Measurements from ENCODE around the gene BDH1. TPM values are rescaled to one million over a fixed set of nuclear protein-coding genes. Genes with fewer than 3 reads are reported as not detected.

BDH1 gene
- total and polyA plus RNA-seq, 2 of the 13 experiments (the other 11 are each of a cell fraction or from before 2014, with no cell fraction given): 21.2 to 71.9 TPM

- no TSS peak for BruUV-seq (replicated peaks)
- WGBS (ENCODE audit: low lambda C conversion rate): 59% methylated on average over 5 of the region's 5 CpGs
- POLR2A ChIA-PET: no interaction called here
- no peak overlapping the region for H3K27ac ChIP-seq (ENCODE audit: extremely low read length, insufficient read depth, low read length)
- H2AFZ ChIP-seq (ENCODE audit: low read length): no peak overlapping the region
- no peaks in the 10 kb centered on the region for H3K9me3 ChIP-seq (ENCODE audit: low read length)
- no peak for FAIRE-seq
- no peak overlapping the region for H3K9ac ChIP-seq (ENCODE audit: insufficient read depth, low read depth, low read length)
- no peaks in the 10 kb centered on the region for H4K20me1 ChIP-seq (ENCODE audit: insufficient read depth, low read length)
- H3K4me3 ChIP-seq (replicated peaks in 1 of 3; ENCODE audit: insufficient read depth in 1 of 3, low read depth in 2 of 3, low read length in 3 of 3): no peak overlapping the region
- in situ Hi-C loops (cut with HindIII; ENCODE audit: extremely low pct_ligation_motif_present, low pct_unique_long_range_greater_than_20kb) (no loop called here), intact Hi-C loops (cut with micrococcal nuclease; ENCODE audit: unreplicated experiment) (no loop called here)
- CTCF ChIA-PET (ENCODE audit: low intra/inter-chr PET ratio, low total read pairs): no interaction called here
- no peaks in the 10 kb centered on the region for H3K27me3 ChIP-seq (ENCODE audit: control insufficient read depth in 1 of 2, insufficient read depth in 2 of 2, low read length in 2 of 2)
- no peaks in the 10 kb centered on the region for H3K79me2 ChIP-seq (ENCODE audit: insufficient read depth, low read length)
- no peaks in the 10 kb centered on the region for H3K36me3 ChIP-seq (replicated peaks in 1 of 2; ENCODE audit: control insufficient read depth in 1 of 2, insufficient read depth in 2 of 2, low read length in 2 of 2)
- no peak for DNase-seq (ENCODE audit: low spot score)
- H3K4me2 ChIP-seq (ENCODE audit: low read depth, low read length): no peak overlapping the region
- no peak for ATAC-seq
- H3K4me1 ChIP-seq (ENCODE audit: insufficient read depth, low read length): peaks cover 44% of the 10 kb centered on the region
- TF ChIP-seq RBM39 (IDR thresholded peaks at IDR 0.05; ENCODE audit: low read depth, low read length, poor library complexity, severe bottlenecking): no peak
- no peak for TF ChIP-seq FUBP1 (CRISPR knock-in tag; IDR thresholded peaks at IDR 0.05; ENCODE audit: borderline replicate concordance)
- no peak for TF ChIP-seq ZNF850 (CRISPR knock-in tag; conservative IDR thresholded peaks at IDR 0.05)
- no peak for TF ChIP-seq ZSCAN12 (CRISPR knock-in tag; IDR thresholded peaks at IDR 0.05)
- no peak for TF ChIP-seq MXI1 (IDR thresholded peaks at IDR 0.05; ENCODE audit: borderline replicate concordance, low read depth, low read length)
- no peak for TF ChIP-seq SIN3B (IDR thresholded peaks at IDR 0.05; ENCODE audit: low read length)
Observed at GRCh38 chr3:197475997-197476525, 79.7 kb downstream of the BDH1 start.

GRCh38 chr3:197475514-197475913, 80.3 kb downstream of the BDH1 start:
- Histone ChIP-seq H3K27ac (ENCODE audit: extremely low read length, insufficient read depth, low read length) (no peak overlapping the region), H3K4me2 (ENCODE audit: low read depth, low read length) (no peak overlapping the region), H3K36me3 (replicated peaks in 1 of 2; ENCODE audit: control insufficient read depth in 1 of 2, insufficient read depth in 2 of 2, low read length in 2 of 2) (no peaks in the 10 kb centered on the region), H3K79me2 (ENCODE audit: insufficient read depth, low read length) (no peaks in the 10 kb centered on the region), H3K4me3 (replicated peaks in 1 of 3; ENCODE audit: insufficient read depth in 1 of 3, low read depth in 2 of 3, low read length in 3 of 3) (no peak overlapping the region), H4K20me1 (ENCODE audit: insufficient read depth, low read length) (no peaks in the 10 kb centered on the region), H3K27me3 (ENCODE audit: control insufficient read depth in 1 of 2, insufficient read depth in 2 of 2, low read length in 2 of 2) (no peaks in the 10 kb centered on the region), H2AFZ (ENCODE audit: low read length) (no peak overlapping the region), H3K9ac (ENCODE audit: insufficient read depth, low read depth, low read length) (no peak overlapping the region), H3K4me1 (ENCODE audit: insufficient read depth, low read length) (peaks cover 49% of the 10 kb centered on the region), H3K9me3 (ENCODE audit: low read length) (no peaks in the 10 kb centered on the region)
- 82% methylated on average over 3 of the region's 3 CpGs for WGBS (ENCODE audit: low lambda C conversion rate)
- ATAC-seq (no peak), DNase-seq (ENCODE audit: low spot score) (no peak), FAIRE-seq (no peak)
- in situ Hi-C loops (cut with HindIII; ENCODE audit: extremely low pct_ligation_motif_present, low pct_unique_long_range_greater_than_20kb): no loop called here
- intact Hi-C loops (cut with micrococcal nuclease; ENCODE audit: unreplicated experiment): no loop called here
- ChIA-PET CTCF (ENCODE audit: low intra/inter-chr PET ratio, low total read pairs) (no interaction called here), POLR2A (no interaction called here)
- no TSS peak for BruUV-seq (replicated peaks)
- no peak for TF ChIP-seq ZNF598 (CRISPR knock-in tag; IDR thresholded peaks at IDR 0.05; ENCODE audit: borderline replicate concordance)
- TF ChIP-seq ZBTB34 (CRISPR knock-in tag; IDR thresholded peaks at IDR 0.05): no peak
- no peak for TF ChIP-seq ZNF430 (CRISPR knock-in tag; IDR thresholded peaks at IDR 0.05)
- no peak for TF ChIP-seq ZNF576 (CRISPR knock-in tag; IDR thresholded peaks at IDR 0.05)
- no peak for TF ChIP-seq DNMT1 (CRISPR knock-in tag; IDR thresholded peaks at IDR 0.05)
- no peak for TF ChIP-seq ZBTB42 (CRISPR knock-in tag; IDR thresholded peaks at IDR 0.05)
- TF ChIP-seq ZNF704 (CRISPR knock-in tag; IDR thresholded peaks at IDR 0.05; ENCODE audit: borderline replicate concordance): no peak
- no peak for TF ChIP-seq POLR2AphosphoS2 (IDR thresholded peaks at IDR 0.05; ENCODE audit: low read depth, low read length)
- TF ChIP-seq PLRG1 (conservative IDR thresholded peaks at IDR 0.05): no peak
